Ishikawa (cell line): ENCODE measurements around the gene PRKCB.

Source experiments
- CEBPB ChIP-seq: IDR thresholded peaks from 2 replicates; pipeline ENCODE4 v1.6.1; 2012
- CREB1 ChIP-seq: IDR thresholded peaks from 2 replicates; pipeline ENCODE4 v1.6.1; 2012; ENCODE audit warnings: low read depth
- EP300 ChIP-seq: IDR thresholded peaks from 2 replicates; pipeline ENCODE4 v1.6.1; 2012; ENCODE audit warnings: borderline replicate concordance
- MAX ChIP-seq: IDR thresholded peaks from 2 replicates; pipeline ENCODE4 v1.6.1; 2012
- NFIC ChIP-seq: IDR thresholded peaks from 2 replicates; pipeline ENCODE4 v1.6.1; 2012
- RAD21 ChIP-seq: IDR thresholded peaks from 2 replicates; pipeline ENCODE4 v1.6.1; 2012; ENCODE audit warnings: low read depth
- REST ChIP-seq: IDR thresholded peaks from 2 replicates; pipeline ENCODE4 v1.6.1; 2012; ENCODE audit warnings: low read depth, mild to moderate bottlenecking
- TAF1 ChIP-seq: IDR thresholded peaks from 2 replicates; pipeline ENCODE4 v1.6.1; 2012; ENCODE audit warnings: low read depth, mild to moderate bottlenecking
- USF1 ChIP-seq: IDR thresholded peaks from 2 replicates; pipeline ENCODE4 v1.6.1; 2012
- YY1 ChIP-seq: IDR thresholded peaks from 2 replicates; pipeline ENCODE4 v1.6.1; 2012; ENCODE audit warnings: low read depth

GRCh38 chr16:24180451-24180850, 344.7 kb downstream of the PRKCB start:
- TF ChIP-seq EP300 (no peak), MAX (no peak), TAF1 (no peak), USF1 (no peak), NFIC (no peak), REST (no peak), CEBPB (no peak), CREB1 (no peak), RAD21 (no peak), YY1 (no peak)
